ENCODE measurements around the gene RPS6KA4.

RPS6KA4 gene

DNA sequence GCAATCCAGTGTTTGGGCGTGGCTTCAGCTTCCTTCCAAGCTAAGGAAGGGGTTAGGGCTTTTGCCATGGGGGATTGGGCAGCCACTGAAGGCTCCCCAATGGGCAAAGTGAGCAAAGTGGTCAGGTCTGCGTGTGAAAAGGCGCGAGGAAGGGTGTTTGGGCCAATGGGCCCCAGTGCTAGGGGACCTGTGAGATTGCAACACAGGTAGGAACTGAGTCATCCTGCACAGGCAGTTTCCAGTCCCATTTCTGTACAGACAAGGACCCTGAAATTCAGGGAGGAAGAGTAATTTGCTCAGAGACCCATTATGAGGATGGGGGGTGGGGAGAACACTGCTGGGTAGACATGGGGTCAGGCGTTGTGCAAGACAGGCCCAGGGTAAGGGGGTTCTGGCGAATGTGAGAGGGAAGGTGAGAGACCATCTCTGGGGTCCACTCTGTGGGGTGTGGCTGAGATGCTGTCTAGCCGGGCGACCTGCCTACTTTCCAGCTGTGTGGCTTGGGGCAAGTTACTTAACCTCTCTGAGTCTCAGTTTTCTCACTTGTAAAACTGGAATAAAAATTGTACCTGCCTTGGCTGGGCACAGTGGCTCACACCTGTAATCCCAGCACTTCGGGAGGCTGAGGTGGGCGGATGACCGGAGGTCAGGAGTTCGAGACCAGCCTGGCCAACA lies 11.6 kb upstream of the RPS6KA4 start:
- DNase-seq (ENCODE audit: low spot score), result no peak

DNA sequence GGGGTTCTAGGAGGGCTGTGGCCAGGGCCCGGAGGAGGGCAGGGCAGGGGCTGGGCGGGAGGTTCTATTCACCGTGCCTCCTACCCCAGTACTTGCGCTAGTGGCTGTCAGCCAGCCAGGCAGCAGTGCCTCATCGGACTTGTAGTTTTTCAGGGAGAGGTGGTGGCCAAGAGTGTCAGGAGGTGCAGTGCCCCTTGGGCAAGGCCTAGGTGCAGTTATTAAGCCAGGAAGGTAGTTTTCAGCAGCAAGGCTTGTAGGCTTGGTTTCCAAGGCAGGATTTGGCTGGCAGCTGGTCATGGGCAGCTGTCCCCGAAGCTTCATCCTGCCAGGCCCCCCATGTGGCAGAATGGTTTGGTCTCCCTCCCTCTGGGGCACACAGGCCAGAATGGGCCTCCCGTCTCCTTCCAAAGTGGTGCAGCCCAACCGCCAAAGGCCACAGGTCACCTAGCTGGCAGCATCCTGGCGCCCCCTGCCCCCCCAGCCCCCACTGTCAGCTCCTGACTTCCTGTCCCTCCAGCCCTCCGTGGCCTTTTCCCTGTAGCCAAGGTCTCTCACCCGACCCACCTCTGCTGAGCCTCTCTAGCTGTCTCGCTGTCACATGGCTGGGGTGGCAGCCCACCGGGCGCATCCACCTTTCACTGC lies 10.5 kb upstream of the RPS6KA4 start:
- no peak for DNase-seq (ENCODE audit: low spot score)

DNA sequence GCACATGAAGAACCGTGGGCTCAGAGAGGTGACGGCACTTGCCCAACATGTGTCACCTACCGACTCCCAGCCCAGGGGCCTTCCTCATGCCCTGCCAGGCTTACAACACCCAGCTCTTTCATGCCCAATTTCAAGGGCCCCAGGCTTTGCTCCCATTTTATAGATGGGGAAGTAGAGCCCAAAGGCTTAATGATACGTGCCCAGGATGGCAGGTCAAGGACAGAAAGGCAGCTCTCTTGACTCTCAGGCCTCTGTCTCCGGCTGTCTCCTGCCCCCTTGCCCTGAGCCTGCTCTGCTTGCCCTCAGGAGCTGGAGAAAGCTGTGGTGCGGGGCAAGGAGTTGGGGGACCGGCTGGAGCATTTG lies 10.0 kb upstream of the RPS6KA4 start:
- no peak for DNase-seq (ENCODE audit: low spot score)

DNA sequence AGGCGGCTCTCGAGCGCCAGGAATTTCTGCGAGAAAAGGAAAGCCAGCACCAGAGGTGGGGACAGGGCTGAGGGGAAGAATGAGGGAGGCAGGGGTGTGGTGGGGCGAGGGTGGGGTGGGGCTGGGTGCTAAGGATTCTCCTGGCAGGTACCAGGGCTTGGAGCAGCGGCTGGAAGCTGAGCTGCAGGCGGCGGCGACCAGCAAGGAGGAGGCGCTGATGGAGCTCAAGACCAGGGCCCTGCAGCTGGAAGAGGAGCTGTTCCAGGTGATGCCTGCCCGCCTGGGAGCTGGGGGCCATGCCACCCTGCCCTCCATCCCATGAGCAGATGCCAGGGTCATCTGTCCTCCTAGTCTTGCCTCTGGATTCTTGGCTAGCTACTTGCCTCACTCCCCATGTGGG lies 9.6 kb upstream of the RPS6KA4 start:
- no peak for DNase-seq (ENCODE audit: low spot score)

DNA sequence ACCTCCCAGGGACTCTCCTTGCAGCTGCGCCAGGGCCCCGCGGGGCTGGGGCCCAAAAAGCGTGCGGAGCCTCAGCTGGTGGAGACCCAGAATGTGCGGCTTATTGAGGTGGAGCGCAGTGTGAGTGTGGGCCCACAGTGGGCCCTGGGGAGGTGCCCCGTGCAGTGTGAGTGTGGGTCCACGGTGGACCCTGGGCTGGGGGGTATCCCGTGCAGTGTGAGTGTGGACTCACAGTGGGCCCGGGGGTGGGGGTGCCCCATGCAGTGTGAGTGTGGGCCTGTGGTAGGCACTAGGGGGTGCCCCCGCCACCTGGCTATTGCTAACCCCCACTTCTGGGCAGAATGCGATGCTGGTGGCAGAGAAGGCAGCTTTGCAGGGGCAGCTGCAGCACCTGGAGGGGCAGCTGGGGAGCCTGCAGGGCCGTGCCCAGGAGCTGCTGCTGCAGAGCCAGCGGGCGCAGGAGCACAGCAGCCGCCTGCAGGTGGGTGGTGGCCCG lies 7.8 kb upstream of the RPS6KA4 start:
- no peak for DNase-seq (ENCODE audit: low spot score)

DNA sequence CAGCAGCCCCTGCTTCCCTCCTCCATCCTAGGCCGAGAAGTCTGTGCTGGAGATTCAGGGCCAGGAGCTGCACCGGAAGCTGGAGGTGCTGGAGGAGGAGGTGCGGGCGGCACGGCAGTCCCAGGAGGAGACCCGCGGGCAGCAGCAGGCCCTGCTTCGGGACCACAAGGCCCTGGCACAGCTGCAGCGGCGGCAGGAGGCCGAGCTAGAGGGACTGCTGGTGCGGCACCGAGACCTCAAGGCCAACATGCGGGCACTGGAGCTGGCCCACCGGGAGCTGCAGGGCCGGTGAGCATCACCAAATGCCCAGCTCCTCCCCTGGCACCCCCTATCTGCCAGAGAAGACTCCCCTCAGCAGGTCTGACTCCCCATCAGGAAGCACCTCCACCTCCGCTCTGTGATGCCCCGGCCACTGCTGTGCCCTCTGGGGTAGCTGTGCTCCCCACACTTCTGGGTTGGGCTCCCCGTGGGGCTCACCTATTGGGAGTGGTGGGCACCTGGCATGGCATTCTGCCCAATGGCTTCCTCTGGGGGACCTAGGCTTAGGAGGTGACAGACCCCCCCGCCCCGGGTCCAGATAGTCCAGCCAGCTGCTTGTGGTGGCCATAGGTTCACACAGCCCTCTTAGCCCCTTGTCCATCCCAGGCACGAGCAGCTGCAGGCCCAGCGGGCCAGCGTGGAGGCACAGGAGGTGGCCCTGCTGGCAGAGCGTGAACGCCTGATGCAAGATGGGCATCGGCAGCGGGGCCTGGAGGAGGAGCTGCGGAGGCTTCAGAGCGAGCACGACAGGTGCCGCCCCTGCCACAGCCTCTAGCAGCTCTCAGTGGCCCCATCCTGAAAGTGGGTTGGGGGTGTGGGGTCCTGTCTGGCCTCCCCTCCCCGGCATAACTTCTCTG lies 6.6 kb upstream of the RPS6KA4 start:
- no peak for DNase-seq (ENCODE audit: low spot score)

DNA sequence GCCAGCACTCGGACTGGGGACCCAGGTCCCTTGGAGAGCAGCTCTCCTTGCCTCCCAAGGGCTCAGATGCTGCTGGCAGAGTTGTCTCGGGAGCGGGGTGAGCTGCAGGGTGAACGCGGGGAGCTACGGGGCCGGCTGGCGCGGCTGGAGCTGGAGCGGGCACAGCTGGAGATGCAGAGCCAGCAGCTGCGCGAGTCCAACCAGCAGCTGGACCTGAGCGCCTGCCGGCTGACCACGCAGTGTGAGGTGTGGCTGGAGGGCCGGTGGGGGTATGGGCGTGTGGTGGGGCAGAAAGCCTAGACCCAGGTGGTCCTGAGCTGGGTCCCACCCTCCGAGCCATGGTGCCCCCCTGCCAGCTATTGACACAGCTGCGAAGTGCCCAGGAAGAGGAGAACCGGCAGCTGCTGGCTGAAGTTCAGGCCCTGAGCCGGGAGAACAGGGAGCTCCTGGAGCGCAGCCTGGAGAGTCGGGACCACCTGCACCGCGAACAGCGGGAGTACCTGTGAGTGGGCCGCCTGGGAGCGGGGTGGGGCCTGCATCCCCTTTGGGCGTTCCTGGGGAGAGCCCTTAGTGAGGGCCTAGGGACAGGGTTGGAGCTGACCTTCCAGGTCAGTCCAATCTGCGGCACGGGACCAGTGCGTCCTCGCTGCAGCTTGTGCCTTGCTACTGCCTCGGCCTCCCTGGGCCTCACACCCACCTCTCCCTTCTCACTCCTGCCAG lies 5.8 kb upstream of the RPS6KA4 start:
- no peak for DNase-seq (ENCODE audit: low spot score)

DNA sequence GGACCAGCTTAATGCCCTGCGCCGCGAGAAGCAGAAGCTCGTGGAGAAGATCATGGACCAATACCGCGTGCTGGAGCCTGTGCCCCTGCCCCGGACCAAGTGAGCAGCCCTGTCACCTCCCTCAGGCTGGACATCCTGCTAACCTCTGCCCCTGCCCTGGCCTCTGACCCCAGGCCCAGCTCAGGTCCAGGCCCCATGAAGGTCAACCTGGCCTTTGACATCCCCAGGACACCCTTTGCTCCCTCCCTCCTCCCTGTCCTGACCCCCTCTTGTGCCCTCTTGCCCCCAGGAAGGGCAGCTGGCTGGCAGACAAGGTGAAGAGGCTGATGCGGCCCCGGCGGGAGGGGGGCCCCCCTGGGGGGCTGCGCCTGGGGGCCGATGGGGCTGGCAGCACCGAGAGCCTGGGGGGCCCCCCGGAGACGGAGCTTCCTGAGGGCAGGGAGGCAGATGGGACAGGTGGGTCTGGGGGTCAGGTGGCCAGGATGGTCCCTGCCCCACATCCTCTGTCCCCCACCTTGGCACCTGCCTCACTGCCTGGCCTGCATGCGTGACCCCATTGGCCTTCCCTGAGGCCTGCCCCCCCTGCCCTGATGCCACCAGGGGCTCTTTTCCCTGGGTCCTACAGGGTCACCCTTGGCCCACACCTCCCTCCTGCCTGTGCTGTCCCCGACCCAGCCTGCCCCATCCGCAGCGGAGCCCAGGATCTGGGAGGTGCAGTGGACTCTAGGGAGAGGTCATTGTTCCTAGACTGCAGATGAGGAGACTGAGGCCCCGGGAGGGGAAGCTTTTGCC lies 5.1 kb upstream of the RPS6KA4 start:
- no peak for DNase-seq (ENCODE audit: low spot score)

DNA sequence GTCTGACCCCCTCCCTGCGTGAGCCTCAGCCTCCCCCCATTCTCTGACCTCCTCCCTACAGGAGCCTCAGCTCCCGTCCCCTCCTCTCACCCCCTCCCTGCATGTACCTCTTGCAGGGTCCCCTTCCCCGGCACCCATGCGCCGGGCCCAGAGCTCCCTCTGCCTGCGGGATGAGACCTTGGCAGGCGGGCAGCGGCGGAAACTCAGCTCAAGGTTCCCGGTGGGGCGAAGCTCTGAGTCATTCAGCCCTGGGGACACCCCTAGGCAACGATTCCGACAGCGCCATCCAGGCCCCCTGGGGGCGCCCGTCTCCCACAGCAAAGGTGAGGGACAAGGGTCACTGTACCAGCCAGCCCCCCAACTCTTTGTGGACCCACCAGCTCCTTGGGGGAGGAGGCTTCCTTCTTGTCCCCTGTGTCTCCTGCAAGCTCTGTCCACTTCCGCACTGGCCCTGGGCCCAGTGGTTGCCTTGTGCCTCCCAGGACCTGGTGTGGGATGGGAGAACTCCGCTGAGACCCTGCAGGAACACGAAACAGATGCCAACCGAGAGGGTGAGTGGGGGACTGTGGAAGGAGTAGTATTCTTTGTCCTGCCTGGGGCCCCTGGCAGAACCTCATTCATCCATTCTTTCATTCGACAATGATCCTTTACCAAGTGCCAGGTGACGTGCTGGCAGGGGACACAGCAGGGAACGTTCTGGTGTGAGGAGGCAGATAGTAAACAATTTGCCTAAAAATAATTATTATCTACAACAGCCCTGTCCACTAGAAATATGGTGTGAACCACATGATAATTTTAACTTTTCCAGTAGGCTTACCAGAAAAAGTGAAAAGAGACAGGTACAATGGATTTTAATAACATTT lies 3.7 kb upstream of the RPS6KA4 start:
- DNase-seq (ENCODE audit: low spot score), result peak; percentile 74

DNA sequence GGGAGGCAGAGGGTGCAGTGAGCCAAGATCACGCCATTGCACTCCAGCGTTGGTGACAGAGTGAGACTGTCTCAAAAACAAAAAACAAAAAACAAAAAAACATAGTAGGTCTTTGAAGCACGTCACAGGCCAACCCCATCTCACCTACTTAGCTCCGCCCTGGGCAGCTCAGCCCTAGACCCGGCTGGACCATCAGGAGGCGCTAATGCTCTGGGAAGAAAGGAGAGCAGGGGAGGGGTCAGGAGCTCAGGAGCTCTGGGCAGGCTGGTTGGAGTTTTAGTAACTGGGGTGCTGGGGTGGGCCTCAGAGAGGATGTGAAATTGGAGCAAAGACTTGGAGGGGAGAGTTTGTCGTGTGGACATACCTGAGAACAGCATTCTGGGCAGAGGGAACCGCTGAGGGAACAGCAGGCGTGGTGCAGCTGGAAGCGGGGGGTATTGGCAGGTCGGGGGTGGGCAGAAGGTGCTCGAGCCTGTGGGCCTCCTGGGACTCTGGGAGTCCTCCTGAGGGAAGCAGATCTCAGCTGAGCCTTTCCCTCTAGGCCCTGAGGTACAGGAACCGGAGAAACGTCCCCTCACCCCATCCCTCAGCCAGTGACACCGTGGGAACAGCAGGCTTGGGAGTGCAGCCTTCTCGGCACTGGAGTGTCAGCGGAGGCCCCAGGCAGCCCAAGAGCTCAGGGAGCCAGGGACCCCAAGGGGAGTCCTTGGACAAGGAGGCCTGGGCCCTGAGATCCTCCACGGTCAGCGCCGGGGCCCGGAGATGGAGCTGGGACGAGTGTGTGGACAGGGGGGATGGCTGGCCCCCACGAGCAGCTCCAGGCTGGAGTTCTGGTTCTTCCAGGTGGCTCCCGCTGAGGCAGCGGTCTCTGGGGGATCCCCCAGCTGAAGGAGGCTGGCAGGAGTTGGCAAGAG lies 2.2 kb upstream of the RPS6KA4 start:
- peak; percentile 73 for DNase-seq (ENCODE audit: low spot score)

DNA sequence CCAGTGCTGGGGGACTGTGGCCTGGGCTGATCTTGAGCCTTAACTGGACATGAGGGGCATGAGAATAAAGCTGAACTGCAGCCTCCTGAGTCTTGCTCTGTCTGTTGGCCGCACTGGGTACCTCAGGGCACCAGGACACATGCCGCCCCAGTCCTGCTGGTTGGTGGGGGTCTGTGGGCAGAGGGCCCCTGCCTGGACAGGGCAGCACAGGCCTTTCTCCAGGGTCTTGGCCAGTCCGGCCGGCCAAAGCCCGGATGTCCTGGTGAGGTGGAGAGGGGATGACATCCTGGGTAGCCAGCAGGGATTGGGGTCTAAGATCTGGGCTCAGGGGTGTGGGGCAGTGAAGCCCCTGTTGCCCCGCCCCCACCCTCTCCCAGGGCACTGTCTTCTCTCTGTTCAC lies 1.5 kb upstream of the RPS6KA4 start:
- no peak for DNase-seq (ENCODE audit: low spot score)

DNA sequence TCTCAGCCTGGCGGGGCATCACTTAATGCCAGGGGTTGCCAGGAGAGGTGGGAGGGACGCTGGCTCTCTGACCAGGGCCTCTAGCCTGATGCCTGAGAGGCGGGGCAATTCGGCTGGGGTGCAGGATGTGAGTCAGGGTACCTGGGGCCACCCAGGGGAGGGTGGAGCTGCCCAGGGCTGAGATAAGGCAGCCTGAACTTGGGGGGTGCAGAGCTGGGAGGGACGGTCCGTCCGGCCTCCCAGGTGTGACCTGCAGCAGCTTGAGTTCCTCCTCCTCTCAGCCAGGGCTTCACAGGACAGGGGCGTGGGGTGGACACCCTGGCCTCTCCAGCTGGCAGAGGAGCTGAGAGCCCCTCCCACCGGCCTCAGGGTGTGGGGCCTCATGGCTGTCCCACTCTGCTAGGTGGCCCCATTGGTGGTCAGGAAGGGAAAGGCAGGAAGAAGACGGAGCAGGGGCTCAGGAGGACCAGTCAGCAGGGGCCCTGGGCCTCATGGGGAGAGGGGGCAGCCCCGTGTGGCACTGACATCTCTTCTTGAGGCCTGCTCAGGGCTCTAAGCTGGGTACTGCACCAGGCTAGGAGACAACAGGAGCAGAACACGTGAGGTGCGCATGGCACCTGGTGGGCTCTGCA lies 942 bp upstream of the RPS6KA4 start:
- DNase-seq (ENCODE audit: low spot score), result no peak

DNA sequence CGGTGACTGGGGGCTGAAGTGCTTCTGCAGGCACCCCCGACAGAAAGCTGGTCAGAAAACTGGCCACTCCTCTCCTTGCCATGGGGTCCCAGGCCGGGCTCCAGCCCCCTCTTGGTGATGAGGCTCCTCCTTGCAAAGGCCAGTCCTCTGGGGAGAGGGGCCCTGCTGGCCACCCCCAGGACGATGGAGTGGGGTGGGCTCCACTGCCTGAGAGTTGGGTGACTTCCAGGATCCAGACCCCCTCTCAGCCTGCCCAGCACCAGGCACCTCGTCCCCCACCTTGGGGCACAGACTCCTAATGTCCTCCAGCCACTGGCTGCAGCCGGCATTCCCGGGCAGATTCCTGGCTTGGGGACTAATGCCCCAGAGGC lies 441 bp upstream of the RPS6KA4 start:
- DNase-seq (ENCODE audit: low spot score), result no peak

DNA sequence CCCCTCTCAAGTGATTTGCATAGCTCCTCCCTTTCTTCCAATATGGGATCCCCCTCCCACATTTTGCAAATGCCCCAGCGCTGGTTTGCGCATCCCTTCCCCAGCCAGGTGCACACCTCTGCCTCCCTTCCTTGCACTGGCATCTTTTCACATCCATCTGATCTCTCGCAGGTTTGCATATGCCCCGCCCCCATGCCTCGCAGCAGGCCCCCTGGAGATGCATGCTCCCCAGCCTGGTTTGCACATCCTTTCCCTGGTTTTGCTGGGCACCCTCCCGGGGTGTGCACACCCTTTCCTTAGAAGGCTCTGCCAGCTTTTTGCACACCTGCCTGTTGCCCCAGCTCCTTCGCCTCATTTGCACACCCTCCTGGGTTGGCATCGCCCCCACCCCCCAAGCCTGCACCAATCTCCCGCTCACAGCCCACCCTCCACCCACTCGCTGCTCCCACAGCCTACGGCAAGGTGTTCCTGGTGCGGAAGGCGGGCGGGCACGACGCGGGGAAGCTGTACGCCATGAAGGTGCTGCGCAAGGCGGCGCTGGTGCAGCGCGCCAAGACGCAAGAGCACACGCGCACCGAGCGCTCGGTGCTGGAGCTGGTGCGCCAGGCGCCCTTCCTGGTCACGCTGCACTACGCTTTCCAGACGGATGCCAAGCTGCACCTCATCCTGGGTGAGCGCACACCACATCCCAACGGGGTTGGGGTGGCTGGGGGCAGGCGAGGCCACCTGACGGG lies 917 bp downstream of the RPS6KA4 start:
- DNase-seq (ENCODE audit: low spot score), result no peak

DNA sequence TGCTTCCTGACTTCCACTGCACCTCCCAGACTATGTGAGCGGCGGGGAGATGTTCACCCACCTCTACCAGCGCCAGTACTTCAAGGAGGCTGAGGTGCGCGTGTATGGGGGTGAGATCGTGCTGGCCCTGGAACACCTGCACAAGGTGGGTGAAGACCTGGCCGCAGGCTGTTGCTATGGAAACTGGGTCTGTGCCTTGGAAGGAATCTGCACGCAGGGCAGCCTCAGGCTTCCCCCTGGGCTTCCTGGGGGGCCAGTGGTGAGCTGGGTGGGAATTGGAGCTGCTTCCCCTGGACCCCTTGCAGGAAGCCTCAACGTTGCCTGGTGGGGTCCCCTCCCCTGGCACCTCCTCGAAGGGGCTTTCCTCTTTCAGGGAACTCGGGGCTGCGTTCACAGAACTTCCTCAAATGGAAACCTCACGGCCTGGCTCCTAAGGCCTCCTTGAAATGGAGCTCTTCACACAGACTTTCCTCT lies 1.5 kb downstream of the RPS6KA4 start:
- DNase-seq (ENCODE audit: low spot score), result no peak

DNA sequence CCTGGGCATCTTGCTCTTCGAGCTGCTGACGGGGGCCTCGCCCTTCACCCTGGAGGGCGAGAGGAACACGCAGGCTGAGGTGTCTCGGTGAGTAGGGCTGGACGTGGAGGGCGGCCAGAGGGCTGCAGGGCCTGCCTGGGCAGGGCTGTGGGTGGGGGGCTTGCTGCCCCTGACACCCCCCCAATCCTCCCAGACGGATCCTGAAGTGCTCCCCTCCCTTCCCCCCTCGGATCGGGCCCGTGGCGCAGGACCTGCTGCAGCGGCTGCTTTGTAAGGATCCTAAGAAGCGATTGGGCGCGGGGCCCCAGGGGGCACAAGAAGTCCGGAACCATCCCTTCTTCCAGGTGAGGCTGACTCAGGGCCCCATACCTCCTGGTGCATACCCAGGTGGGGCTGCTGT lies 2.7 kb downstream of the RPS6KA4 start:
- no peak for DNase-seq (ENCODE audit: low spot score)

DNA sequence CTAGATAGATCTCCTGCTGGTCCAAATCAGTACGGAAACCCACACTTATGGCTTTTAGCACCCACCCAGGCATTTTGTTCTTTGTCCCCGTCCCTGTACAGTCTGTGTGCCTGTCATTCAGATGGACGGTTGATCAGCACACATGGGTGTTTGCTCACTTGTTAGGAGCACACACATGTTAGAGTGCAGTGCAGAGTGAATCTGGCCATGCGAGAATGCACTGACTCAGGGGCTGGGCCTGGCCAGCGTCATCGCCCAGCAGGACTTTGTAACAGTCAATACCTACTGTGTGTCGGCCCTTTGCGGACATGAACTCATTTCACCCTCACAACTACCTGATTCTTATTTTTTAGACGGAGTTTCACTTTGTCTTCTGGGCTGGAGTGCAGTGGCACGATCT lies 3.4 kb downstream of the RPS6KA4 start:
- no peak for DNase-seq (ENCODE audit: low spot score)

DNA sequence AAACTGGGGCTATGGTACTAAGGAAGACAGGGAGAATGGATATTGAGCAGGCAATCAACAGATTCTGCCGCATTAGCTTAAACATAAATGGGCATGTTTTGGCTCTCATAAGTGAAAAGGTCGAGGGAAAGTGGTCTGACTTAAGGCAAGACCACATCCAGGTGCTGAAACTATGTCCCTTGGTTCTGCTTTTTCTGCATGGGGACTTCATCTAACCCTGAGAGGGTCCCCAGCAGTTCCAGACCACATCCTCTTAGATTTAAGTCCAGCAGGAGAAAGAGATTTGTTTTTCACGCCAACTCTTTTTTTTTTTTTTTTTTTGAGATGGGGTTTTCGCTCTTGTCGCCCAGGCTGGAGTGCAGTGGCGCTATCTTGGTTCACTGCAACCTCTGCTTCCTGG lies 5.5 kb downstream of the RPS6KA4 start:
- DNase-seq (ENCODE audit: low spot score), result no peak
